SKM-1 (cell line): ENCODE measurements around the gene CYP27B1.
A peak's percentile ranks its signal among the peaks of the same experiment; 100 is the strongest.

Experiments
- DNase-seq: peaks from one replicate; lab custom pipeline; 2025; ENCODE audit not compliant: unreplicated experiment; lab: John Stamatoyannopoulos, UW

CYP27B1 gene, protein sequence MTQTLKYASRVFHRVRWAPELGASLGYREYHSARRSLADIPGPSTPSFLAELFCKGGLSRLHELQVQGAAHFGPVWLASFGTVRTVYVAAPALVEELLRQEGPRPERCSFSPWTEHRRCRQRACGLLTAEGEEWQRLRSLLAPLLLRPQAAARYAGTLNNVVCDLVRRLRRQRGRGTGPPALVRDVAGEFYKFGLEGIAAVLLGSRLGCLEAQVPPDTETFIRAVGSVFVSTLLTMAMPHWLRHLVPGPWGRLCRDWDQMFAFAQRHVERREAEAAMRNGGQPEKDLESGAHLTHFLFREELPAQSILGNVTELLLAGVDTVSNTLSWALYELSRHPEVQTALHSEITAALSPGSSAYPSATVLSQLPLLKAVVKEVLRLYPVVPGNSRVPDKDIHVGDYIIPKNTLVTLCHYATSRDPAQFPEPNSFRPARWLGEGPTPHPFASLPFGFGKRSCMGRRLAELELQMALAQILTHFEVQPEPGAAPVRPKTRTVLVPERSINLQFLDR

DNA sequence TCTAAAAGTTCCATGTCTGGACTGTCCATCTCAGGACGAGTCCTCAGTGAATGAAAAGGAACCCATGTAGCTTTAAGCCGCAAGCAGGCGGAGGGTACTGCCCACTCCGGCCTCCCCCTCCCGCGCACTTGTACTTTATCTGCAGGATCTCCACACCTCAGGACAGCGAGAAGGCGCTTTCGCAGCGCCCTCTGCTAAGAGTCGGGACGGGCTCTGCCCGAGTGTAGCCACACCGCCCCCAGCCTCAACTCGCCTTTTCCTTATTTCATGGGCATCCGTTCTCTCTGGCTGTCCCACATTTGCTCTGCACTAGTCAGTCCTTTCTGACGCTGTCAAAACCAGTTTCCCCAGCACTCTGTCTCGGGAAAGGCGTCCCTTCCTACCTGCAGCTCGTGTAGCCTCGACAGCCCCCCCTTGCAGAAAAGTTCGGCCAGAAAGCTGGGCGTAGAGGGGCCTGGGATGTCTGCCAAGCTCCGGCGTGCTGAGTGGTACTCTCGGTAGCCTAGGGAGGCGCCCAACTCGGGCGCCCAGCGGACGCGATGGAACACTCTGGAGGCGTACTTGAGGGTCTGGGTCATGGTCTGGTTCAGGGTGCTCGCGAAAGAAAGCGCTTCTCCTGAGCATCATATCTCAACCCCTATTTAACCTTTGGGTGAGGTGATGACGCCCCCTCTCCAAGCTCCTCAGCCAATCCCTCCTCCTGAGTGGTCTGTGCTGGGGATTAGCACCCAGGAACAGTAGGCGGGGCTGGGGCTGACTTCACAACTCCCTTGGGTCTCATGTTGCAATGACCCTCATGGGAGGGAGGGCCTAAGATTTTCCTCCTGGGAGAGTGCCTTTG is at the start of gene CYP27B1:
CYP27B1 (minus strand) TSS at position 615 of the 841 bp plus-strand sequence; CDS start at position 578, 37 bp downstream.
- no peak for DNase-seq

DNA sequence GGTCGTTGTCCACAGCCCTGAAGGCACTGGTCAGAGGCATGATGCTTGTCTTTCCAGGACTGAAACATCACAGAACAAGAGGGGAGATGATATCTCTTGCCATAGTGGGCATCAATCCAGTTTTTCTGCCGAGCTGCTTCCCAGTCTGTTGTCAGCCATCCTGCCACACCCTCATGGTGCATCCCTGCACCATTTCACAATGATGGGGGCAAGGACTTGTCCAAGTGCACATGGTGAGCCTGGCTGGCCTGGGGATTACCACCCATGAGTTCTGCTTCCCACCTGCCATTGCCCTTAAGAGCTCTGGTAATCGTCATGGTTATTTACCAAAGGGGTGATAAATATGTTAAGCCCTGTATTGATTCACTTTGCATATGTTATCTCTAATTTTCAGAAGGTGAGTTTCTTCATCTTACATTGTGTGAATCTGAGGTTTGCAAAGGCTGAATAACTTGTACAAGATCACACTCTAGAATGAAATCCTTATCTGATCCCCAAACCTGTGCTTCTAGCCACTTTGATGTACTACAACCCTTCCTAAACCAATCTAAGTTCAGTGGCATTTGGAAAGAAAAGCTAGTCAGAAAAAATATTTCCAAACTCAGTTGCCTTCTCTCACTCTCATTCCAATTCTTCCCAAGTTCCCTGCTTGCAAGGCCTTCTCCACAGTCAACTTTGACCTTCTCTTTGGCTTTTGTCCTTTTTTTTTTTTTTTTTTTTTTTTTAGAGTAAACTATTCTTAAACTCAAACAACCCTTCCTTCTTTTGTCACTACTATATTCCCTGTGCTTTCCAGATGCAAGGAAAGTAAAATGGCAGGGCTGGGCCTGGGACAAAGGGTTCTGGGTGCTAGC is 49.4 kb upstream of the CYP27B1 start:
- DNase-seq: no peak

GRCh38 chr12:57815177-57816000 is 48.5 kb upstream of the CYP27B1 start:
- no peak for DNase-seq

DNA sequence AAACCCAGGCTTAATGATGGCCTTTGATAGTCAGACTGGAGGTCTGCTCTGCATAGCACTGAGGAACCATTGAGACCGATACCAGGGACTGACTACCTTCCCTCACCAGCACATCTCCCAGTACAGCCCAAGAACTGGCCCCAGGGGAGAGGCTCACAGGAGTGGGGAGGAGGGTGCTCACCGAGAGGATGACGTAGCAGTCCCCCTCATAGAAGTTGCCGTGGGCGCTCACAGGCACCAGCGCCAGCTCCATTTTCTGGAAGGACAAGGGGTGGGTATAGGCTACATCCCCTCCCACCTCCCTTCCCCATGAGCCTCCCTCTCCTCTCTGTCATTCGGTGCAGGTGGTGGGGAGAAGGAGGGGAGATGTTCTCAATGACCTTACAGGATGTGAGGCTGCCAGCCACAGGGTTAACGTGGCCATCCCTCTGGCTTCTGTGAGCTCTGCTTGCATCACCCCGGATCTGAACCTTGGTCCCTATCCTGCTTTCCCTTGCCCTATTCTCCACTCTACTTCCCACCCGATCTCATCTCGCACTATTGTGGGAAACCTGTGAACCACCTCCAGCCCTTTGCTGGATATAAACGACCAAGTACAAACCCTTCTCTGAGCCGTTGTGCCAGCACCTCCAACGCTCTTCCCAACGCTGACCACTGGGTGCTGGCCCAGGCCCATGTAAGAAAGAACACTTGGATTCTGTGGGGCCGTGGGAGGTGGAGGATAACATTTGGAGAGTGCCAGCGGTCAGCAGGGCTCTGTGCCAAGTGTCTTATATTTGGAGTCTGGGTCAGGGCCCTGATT is 47.3 kb upstream of the CYP27B1 start:
- no peak for DNase-seq

DNA sequence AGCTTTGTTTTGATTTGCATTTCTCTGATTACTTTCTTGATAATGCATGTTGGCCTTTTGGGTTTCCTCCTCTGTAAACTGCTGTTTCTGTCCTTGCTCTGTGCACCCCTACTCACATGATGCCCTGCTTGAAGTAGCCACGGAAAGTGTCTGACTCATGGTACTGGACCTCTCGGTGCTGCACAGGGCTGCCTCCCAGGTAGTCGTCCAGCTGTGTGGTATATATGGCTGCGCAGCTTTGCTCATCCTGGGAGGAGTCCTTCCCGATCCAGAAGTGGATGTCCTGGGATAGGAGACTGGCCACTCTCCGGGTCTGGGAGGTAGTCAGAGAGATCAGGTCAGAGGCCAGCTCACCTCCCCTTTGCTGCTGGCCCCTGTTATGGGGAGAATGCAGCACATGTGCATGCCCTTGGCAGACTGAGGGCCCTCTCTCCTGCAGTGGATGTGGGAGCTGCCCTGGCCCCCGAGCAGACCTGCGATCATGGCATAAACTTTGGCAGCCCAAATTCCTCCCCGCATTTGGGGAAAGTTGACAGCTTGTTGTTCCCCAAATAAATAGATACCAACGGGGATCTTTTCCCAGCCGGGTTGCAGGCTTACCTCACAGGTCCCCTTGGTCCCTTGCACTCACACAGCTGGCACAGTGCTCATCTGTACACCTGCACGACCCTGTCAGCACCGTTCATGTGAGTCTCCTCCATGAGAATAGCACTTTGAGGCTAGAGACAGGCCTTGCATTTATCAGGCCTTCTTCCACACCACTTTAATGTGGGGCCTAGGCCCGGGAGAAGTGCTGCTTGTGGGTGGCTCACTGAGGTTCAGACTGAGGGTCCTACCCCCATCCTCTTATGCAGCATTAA is 46.5 kb upstream of the CYP27B1 start:
- no peak for DNase-seq

DNA sequence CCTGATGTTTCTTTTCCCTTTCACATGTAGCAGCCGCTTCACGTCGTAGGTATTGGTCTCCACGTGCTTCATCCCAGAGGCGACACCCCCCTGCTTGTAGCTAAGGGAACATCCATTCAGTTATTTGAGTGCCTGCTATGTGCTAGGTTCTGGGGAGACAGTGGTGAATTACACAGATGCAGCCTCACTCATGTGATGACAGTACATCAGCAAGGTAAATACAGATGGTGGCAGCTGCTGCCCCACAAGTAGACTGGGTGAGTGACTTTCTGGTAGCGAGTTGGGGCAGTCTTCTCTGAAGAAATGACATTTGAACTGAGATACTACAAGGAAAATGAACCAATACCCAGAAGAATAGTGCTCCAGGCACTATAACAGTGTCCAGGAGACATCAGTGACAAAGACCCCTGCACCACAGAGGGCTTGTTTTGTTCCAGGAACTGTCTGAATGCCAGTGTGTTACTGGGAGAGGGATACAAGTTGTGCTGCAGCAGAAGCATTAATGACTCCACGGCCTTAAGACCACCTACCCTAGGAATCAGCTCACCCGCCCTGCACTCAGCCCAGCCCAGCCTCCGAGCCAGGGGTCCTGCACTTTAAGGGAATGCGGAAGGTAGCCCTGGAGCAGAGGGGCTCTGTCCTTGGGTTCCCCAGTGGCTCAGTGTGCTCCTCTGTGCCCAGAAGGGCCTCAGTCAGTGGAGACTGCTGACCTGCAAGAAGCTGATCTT is 44.3 kb upstream of the CYP27B1 start:
- no peak for DNase-seq

GRCh38 chr12:57810450-57810849 is 43.6 kb upstream of the CYP27B1 start:
- no peak for DNase-seq

DNA sequence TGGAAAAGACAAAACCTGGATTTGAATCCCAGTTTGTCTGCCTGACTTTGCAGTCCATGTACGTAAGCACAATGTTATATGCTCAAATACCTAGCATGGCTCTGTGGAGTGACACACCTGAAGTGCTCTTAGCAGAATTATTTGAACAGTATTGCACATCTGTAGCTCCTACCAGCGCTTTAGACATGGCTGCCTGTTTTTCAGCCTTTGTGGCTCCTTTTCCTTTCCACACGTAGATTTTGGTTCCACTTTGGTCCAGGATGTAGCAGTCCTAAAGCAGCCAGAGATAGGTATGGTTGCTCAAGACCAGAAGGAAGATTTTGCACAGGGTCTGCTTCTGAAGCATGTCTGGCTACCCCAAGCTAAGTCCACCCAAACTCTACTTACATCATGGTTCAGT is 42.5 kb upstream of the CYP27B1 start:
- no peak for DNase-seq

- no peak for DNase-seq
Measured at GRCh38 chr12:57808351-57808750, 41.5 kb upstream of the CYP27B1 start.

DNA sequence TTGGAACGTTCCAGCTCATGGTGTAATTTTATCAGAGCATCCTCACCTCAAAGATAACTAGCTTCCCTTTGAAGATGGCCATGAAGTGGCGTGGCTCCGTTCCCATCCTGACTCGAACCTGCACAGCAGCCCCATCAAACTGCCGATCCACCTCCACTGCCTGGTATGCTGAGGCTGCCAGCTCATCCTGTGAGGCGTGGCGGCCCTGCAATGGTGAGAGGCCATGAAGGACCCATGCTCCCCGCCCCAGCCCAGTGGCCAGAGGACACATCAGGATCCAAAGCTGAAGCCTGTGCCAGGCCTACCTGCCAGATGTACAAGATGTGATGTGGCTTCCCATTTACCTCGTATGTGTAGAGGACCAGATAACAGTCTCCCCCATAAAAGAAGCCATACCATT is 40.4 kb upstream of the CYP27B1 start:
- DNase-seq: no peak

- no peak for DNase-seq
Measured at GRCh38 chr12:57806677-57807076, 39.8 kb upstream of the CYP27B1 start.

DNA sequence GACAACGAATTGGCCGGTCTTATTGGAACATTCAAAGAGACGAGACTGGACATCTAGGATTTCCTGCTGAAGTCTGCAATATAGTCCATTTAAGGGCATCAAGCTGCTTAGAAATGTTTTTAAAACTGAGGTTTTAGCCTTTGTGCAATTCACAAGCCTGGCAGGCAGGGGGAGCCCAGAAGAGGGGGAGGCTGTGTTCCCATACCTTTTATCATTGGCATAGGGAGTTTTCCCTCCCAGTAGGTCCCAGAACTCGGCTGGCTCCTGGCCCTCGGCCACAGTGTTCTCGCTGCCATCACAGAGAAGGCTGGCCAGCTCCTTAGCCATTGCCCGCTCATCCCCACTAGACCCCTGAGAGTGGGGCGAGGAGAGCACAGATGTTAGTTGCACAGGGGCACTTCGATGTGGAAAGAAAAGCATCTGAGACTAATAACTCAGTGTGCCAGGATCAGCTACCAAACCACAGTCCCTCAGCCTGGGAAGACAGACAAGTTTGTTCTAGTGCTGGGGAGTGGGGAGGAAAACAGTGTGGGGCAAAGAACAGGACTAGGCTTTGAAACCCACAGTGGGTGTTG is 36.5 kb upstream of the CYP27B1 start:
- DNase-seq: no peak

GRCh38 chr12:57802607-57803006 is 35.7 kb upstream of the CYP27B1 start:
- DNase-seq: no peak

GRCh38 chr12:57800965-57801364 is 34.1 kb upstream of the CYP27B1 start:
- no peak for DNase-seq

DNA sequence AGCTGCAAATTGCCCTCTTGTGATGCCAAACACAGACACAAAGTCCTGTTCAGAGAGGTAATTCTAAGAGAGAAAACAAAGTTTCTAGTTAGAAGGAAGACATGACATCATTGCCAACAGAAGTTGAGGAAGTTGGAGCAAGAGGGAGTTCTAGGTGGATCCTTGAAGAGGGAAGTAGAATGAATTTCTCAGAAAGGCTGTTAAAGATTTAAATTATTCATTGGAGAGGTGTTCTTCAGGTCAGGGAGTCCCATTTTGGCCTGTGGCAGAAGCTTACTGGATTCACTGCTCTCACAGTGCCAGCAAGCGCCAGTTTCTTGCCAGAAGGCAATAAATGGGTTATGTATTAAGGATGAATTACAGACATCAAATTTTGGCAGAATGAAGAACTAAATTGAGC is 31.1 kb upstream of the CYP27B1 start:
- DNase-seq: peak; percentile 3

DNA sequence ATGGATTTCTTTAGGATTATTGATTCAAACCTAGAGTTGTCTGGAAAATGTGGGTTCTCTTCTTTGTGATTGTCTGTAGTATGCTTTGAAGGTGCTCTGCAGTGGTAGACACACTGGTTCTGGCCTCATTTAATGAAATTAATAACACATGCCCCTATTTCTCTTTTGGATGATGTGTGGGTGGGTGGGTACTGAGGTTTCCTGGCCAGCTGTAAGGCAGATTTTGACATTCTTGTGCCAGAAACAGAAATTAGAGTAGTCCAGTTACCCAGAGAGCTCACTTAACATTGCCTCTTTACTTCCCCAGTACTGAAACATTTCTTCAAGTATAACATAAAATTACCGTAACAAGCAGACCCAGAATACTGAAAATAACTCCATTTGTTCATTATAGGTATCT is 30.1 kb upstream of the CYP27B1 start:
- DNase-seq: no peak

GRCh38 chr12:57795354-57795753 is 28.5 kb upstream of the CYP27B1 start:
- DNase-seq: no peak
